HepG2 (cell line): Measurements from ENCODE around the gene PRPF4. TPM values are rescaled to one million over a fixed set of nuclear protein-coding genes. Genes with fewer than 3 reads are reported as not detected.

Experiments
- ATAC-seq: fragments of 200-7000 bp; cut with Tn5 transposase; 3 replicates; pipeline ENCODE4 v1.9.1; 2020; ENCODE audit warnings: mild to moderate bottlenecking, moderate library complexity
- BruUV-seq: library from RNA; stranded (reverse); fragments of 400-500 nt; replicated peaks from 2 replicates; lab custom pipeline; 2021; lab: Mats Ljungman, UMichigan
- CTCF ChIA-PET: fragments of 300-600 bp; formaldehyde crosslinking; extraction: SDS; loops from one replicate; lab custom pipeline; 2021; ENCODE audit warnings: low total read pairs, inconsistent platforms, low intra/inter-chr PET ratio; lab: Yijun Ruan, JAX
- POLR2A ChIA-PET: fragments of 350-600 bp; sonication (Branson Sonifier 250); formaldehyde crosslinking; loops from one replicate; lab custom pipeline; 2020; ENCODE audit warnings: antibody characterized with exemption, inconsistent platforms; lab: Yijun Ruan, JAX
- DNase-seq: peaks from one replicate; pipeline ENCODE4 v3.0.0-alpha.2; 2015; ENCODE audit warnings: low spot score
- FAIRE-seq: peaks from 3 replicates; lab custom pipeline; 2011; peaks lifted over from hg19 to GRCh38; lab: Jason Lieb, UNC
- H2AFZ ChIP-seq: one replicate; pipeline ENCODE4 v1.6.1; 2011; ENCODE audit warnings: low read length, inconsistent platforms
- H3K27ac ChIP-seq: fragments of 300-600 bp; 3 replicates; pipeline ENCODE4 v1.8.0; 2011; ENCODE audit warnings: mixed run types, mild to moderate bottlenecking, mixed read lengths, low read length, inconsistent platforms; ENCODE audit not compliant: insufficient read depth; ENCODE audit errors: extremely low read length
- H3K27me3 ChIP-seq, 2 experiments: fragments of 200-600 bp in 1 of 2; 2 replicates in 1 of 2; 3 replicates in 1 of 2; pipeline versions ENCODE4 v1.6.0 to v1.8.0; 2011; ENCODE audit warnings: low read length in 2 of 2, mild to moderate bottlenecking in 2 of 2, moderate library complexity in 2 of 2, inconsistent platforms in 1 of 2; ENCODE audit not compliant: insufficient read depth in 2 of 2, control insufficient read depth in 1 of 2
- H3K36me3 ChIP-seq, 2 experiments: fragments of 200-600 bp in 1 of 2; replicated peaks in 1 of 2; 2 replicates in 1 of 2; 3 replicates in 1 of 2; pipeline versions ENCODE4 v1.5.1 to v1.8.0; 2011; ENCODE audit warnings: low read length in 2 of 2, inconsistent platforms in 1 of 2; ENCODE audit not compliant: insufficient read depth in 2 of 2, control insufficient read depth in 1 of 2
- H3K4me1 ChIP-seq: 2 replicates; pipeline ENCODE4 v1.5.1; 2012; ENCODE audit warnings: low read length, inconsistent platforms; ENCODE audit not compliant: insufficient read depth
- H3K4me2 ChIP-seq: 2 replicates; pipeline ENCODE4 v1.6.0; 2011; ENCODE audit warnings: low read depth, low read length, inconsistent platforms
- H3K4me3 ChIP-seq, 3 experiments: fragments of 200-600 bp in 1 of 3; sonication (generic), shearing (Covaris generic) in 1 of 3; replicated peaks in 1 of 3; 2 replicates each; pipeline ENCODE4 v1.5.1; 2011 to 2016; ENCODE audit warnings: low read length in 3 of 3, inconsistent platforms in 2 of 3, low read depth in 2 of 3, mild to moderate bottlenecking in 2 of 3, control low read depth in 1 of 3, mixed read lengths in 1 of 3; ENCODE audit not compliant: insufficient read depth in 1 of 3
- H3K79me2 ChIP-seq: one replicate; pipeline ENCODE4 v1.6.1; 2011; ENCODE audit warnings: low read length, inconsistent platforms; ENCODE audit not compliant: insufficient read depth
- H3K9ac ChIP-seq: 2 replicates; pipeline ENCODE4 v1.6.0; 2011; ENCODE audit warnings: mild to moderate bottlenecking, low read depth, low read length, inconsistent platforms; ENCODE audit not compliant: insufficient read depth
- H3K9me3 ChIP-seq: 2 replicates; pipeline ENCODE4 v1.5.1; 2012; ENCODE audit warnings: mild to moderate bottlenecking, low read length
- H4K20me1 ChIP-seq: 2 replicates; pipeline ENCODE4 v1.6.0; 2011; ENCODE audit warnings: inconsistent platforms, mild to moderate bottlenecking, low read length, moderate library complexity; ENCODE audit not compliant: insufficient read depth
- BORCS8-MEF2B ChIP-seq: sonication (generic); formaldehyde crosslinking; IDR thresholded peaks from 2 replicates; pipeline ENCODE4 v1.8.0; 2022; ENCODE audit warnings: mild to moderate bottlenecking, missing genetic modification reagents
- E2F2 ChIP-seq: sonication (generic); formaldehyde crosslinking; IDR thresholded peaks from 2 replicates; pipeline ENCODE4 v1.4.0; 2020; ENCODE audit warnings: missing genetic modification reagents, borderline replicate concordance
- ESRRA ChIP-seq: sonication (generic); formaldehyde crosslinking; IDR thresholded peaks from 2 replicates; pipeline ENCODE4 v1.5.1; 2020; ENCODE audit warnings: mild to moderate bottlenecking, low read depth, missing genetic modification reagents
- HIVEP1 ChIP-seq: sonication (generic); formaldehyde crosslinking; IDR thresholded peaks from 2 replicates; pipeline ENCODE4 v1.4.0; 2020; ENCODE audit warnings: mild to moderate bottlenecking, missing genetic modification reagents
- HNRNPLL ChIP-seq: fragments of 200-400 bp; formaldehyde crosslinking; IDR thresholded peaks from 2 replicates; pipeline ENCODE4 v1.6.1; 2017; ENCODE audit warnings: mild to moderate bottlenecking, low read depth, low read length; ENCODE audit not compliant: poor library complexity, severe bottlenecking
- KMT2A ChIP-seq: sonication (generic); formaldehyde crosslinking; IDR thresholded peaks from 2 replicates; pipeline ENCODE4 v1.4.0; 2020; ENCODE audit warnings: missing genetic modification reagents
- MXI1 ChIP-seq: IDR thresholded peaks from 3 replicates; pipeline ENCODE4 v1.6.1; 2012; ENCODE audit warnings: low read depth, low read length, inconsistent platforms, borderline replicate concordance
- NCOA5 ChIP-seq: sonication (generic); formaldehyde crosslinking; IDR thresholded peaks from 2 replicates; pipeline ENCODE4 v1.4.0; 2020; ENCODE audit warnings: missing genetic modification reagents
- NCOR1 ChIP-seq: fragments of 200-600 bp; sonication (generic); IDR thresholded peaks from 2 replicates; pipeline ENCODE4 v1.7.0; 2017; ENCODE audit warnings: antibody characterized with exemption, low read length, borderline replicate concordance
- RBM22 ChIP-seq: fragments of 200-400 bp; formaldehyde crosslinking; optimal IDR thresholded peaks from 2 replicates; pipeline ENCODE3; 2017; ENCODE audit warnings: mild to moderate bottlenecking, low read length, moderate library complexity
- RNF219 ChIP-seq: sonication (generic); formaldehyde crosslinking; IDR thresholded peaks from 2 replicates; pipeline ENCODE4 v1.5.0; 2020; ENCODE audit warnings: mild to moderate bottlenecking, missing genetic modification reagents
- ZBTB3 ChIP-seq: sonication (generic); formaldehyde crosslinking; IDR thresholded peaks from 2 replicates; pipeline ENCODE4 v1.4.0; 2020; ENCODE audit warnings: low read depth, mild to moderate bottlenecking, moderate library complexity, missing genetic modification reagents, borderline replicate concordance
- ZBTB7B ChIP-seq: sonication (generic); formaldehyde crosslinking; IDR thresholded peaks from 2 replicates; pipeline ENCODE4 v1.4.0; 2020; ENCODE audit warnings: missing genetic modification reagents
- ZNF850 ChIP-seq: sonication (generic); formaldehyde crosslinking; conservative IDR thresholded peaks from 2 replicates; pipeline ENCODE4 v1.9.0; 2021; ENCODE audit warnings: mild to moderate bottlenecking, missing genetic modification reagents
- ZSCAN22 ChIP-seq: sonication (generic); formaldehyde crosslinking; IDR thresholded peaks from 2 replicates; pipeline ENCODE4 v1.4.0; 2020; ENCODE audit warnings: mild to moderate bottlenecking, missing genetic modification reagents
- ZSCAN30 ChIP-seq: sonication (generic); formaldehyde crosslinking; IDR thresholded peaks from 2 replicates; pipeline ENCODE4 v1.5.0; 2020; ENCODE audit warnings: mild to moderate bottlenecking, missing genetic modification reagents
- WGBS: methylation state at CpG from one replicate; pipeline ENCODE4 v1.1.6; 2017; ENCODE audit warnings: low lambda C conversion rate; 5-methylcytosine and 5-hydroxymethylcytosine counted together
- in situ Hi-C: cut with HindIII; loops from 2 replicates; pipeline ENCODE4 v1.10.0; 2017; ENCODE audit warnings: low pct_unique_long_range_greater_than_20kb; ENCODE audit not compliant: extremely low pct_ligation_motif_present
- intact Hi-C: fragments of 100-400 bp; cut with micrococcal nuclease; formaldehyde crosslinking; loops from one replicate; pipeline ENCODE4 v1.10.0; 2022; ENCODE audit not compliant: unreplicated experiment
- polyA plus RNA-seq, 8 experiments: library from polyadenylated mRNA; depleted of rRNA in 3 of 8; stranded (reverse) in 7 of 8; unstranded in 1 of 8; fragments of >200 nt; fragmentation: Illumina TruSeq in 4 of 8; extraction: Trizol in 4 of 8; gene quantifications; 2 replicates each; pipeline versions ENCODE4 v1.2.1 to v1.2.3, GENCODE V29; 2011 to 2016; ENCODE audit warnings: low read depth in 4 of 8, missing spikeins in 1 of 8, mixed read lengths in 1 of 8; ENCODE audit not compliant: insufficient read depth in 1 of 8
- total RNA-seq, 5 experiments: library from RNA; depleted of rRNA; stranded (reverse); fragments of >200 nt; fragmentation: Illumina TruSeq; extraction: Trizol; gene quantifications; 2 replicates each; pipeline ENCODE4 v1.2.3, GENCODE V29; 2016; ENCODE audit warnings: low read depth in 1 of 5

PRPF4 gene
- total and polyA plus RNA-seq, 2 of the 13 experiments (the other 11 are each of a cell fraction or from before 2014, with no cell fraction given) = 10.3 to 49.0 TPM

- Histone ChIP-seq H2AFZ (no peak overlapping the region), H4K20me1 (no peaks in the 10 kb centered on the region), H3K4me2 (no peak overlapping the region), H3K79me2 (no peaks in the 10 kb centered on the region), H3K9me3 (no peaks in the 10 kb centered on the region), H3K27ac (no peak overlapping the region), H3K27me3 (no peaks in the 10 kb centered on the region), H3K4me3 (no peak overlapping the region), H3K36me3 (no peaks in the 10 kb centered on the region), H3K4me1 (no peaks in the 10 kb centered on the region), H3K9ac (no peak overlapping the region)
- FAIRE-seq (no peak), DNase-seq (no peak), ATAC-seq (no peak)
- TF ChIP-seq MXI1 = no peak
- no peak for TF ChIP-seq KMT2A (CRISPR knock-in tag)
- 87% methylated on average over 4 of the region's 4 CpGs for WGBS
- CTCF ChIA-PET = no interaction called here
- no TSS peak for BruUV-seq
- in situ Hi-C loops = no loop called here
- POLR2A ChIA-PET = interaction anchor here (0.9 kb wide), 1 partner anchor 13 kb away, joined by 3 read pairs; the partner anchor contains the start of gene WDR31
- intact Hi-C loops = no loop called here
Measured at GRCh38 chr9:113326230-113326629, 50.8 kb downstream of the PRPF4 start.

- Histone ChIP-seq H3K27me3 (no peaks in the 10 kb centered on the region), H3K4me3 (no peak overlapping the region), H3K36me3 (no peaks in the 10 kb centered on the region), H3K4me2 (no peak overlapping the region), H3K9ac (no peak overlapping the region), H3K9me3 (no peaks in the 10 kb centered on the region), H2AFZ (no peak overlapping the region), H4K20me1 (no peaks in the 10 kb centered on the region), H3K79me2 (no peaks in the 10 kb centered on the region), H3K4me1 (no peaks in the 10 kb centered on the region), H3K27ac (no peak overlapping the region)
- in situ Hi-C loops = no loop called here
- BruUV-seq = no TSS peak
- CTCF ChIA-PET = no interaction called here
- no peak for FAIRE-seq
- 93% methylated on average over 3 of the region's 3 CpGs for WGBS
- no peak for DNase-seq
- POLR2A ChIA-PET = interaction anchor here (1.3 kb wide), 1 partner anchor 11 kb away, joined by 3 read pairs; no protein-coding TSS in a partner anchor
- intact Hi-C loops = no loop called here
- no peak for ATAC-seq
- no peak for TF ChIP-seq ZBTB3
- no peak for TF ChIP-seq ZSCAN22 (CRISPR knock-in tag)
- TF ChIP-seq HNRNPLL = no peak
- TF ChIP-seq NCOA5 (CRISPR knock-in tag) = no peak
- no peak for TF ChIP-seq ZNF850
- TF ChIP-seq ZBTB7B (CRISPR knock-in tag) = no peak
- no peak for TF ChIP-seq BORCS8-MEF2B (CRISPR knock-in tag)
- TF ChIP-seq HIVEP1 (CRISPR knock-in tag) = no peak
- TF ChIP-seq ESRRA (CRISPR knock-in tag) = no peak
- TF ChIP-seq NCOR1 = no peak
- no peak for TF ChIP-seq E2F2 (CRISPR knock-in tag)
- TF ChIP-seq ZSCAN30 (CRISPR knock-in tag) = no peak
- no peak for TF ChIP-seq RBM22
- TF ChIP-seq RNF219 (CRISPR knock-in tag) = no peak
Measured at GRCh38 chr9:113328045-113328782, 52.8 kb downstream of the PRPF4 start.
